CD4-positive, alpha-beta T cell (primary cell): ENCODE data around the gene CPNE7. TPM values are rescaled to one million over a fixed set of nuclear protein-coding genes. Genes with fewer than 3 reads are reported as not detected.

Source experiments
- ATAC-seq: fragments of 200-7000 bp; cut with Tn5 transposase; one replicate; pipeline ENCODE4 v1.10.0; 2022; ENCODE audit warnings: mild to moderate bottlenecking; ENCODE audit not compliant: poor library complexity
- CTCF ChIA-PET: fragments of 350-600 bp; sonication (Branson Sonifier 250); formaldehyde crosslinking; loops from one replicate; lab custom pipeline; 2021; ENCODE audit warnings: antibody characterized with exemption, inconsistent platforms; lab: Charles Lee
- POLR2A ChIA-PET: fragments of 350-600 bp; sonication (Branson Sonifier 250); formaldehyde crosslinking; loops from one replicate; lab custom pipeline; 2021; ENCODE audit warnings: antibody characterized with exemption, inconsistent platforms; lab: Charles Lee
- DNase-seq, 14 experiments: peaks; one replicate each; pipeline ENCODE4 v3.0.0-alpha.2; 2013 to 2020; ENCODE audit warnings: mixed read lengths in 2 of 14
- H3K27ac ChIP-seq, 2 donors: one replicate each; pipeline versions ENCODE4 v1.5.1 to v1.7.0; 2013; ENCODE audit warnings: low read length in 2 of 2, low read depth in 1 of 2, mild to moderate bottlenecking in 1 of 2
- H3K27me3 ChIP-seq, 2 experiments: 1 replicate in 1 of 2; 2 replicates in 1 of 2; pipeline versions ENCODE4 v1.6.1 to v1.7.0; 2013; ENCODE audit warnings: low read length in 2 of 2, control low read depth in 1 of 2, mild to moderate bottlenecking in 1 of 2, moderate library complexity in 1 of 2; ENCODE audit not compliant: insufficient read depth in 2 of 2, control insufficient read depth in 1 of 2
- H3K36me3 ChIP-seq: one replicate; pipeline ENCODE4 v1.6.1; 2013; ENCODE audit warnings: low read length, control low read depth; ENCODE audit not compliant: insufficient read depth
- H3K4me1 ChIP-seq: one replicate; pipeline ENCODE4 v1.6.1; 2013; ENCODE audit warnings: low read length, control low read depth; ENCODE audit not compliant: insufficient read depth
- H3K4me3 ChIP-seq: one replicate; pipeline ENCODE4 v1.5.1; 2013; ENCODE audit warnings: mild to moderate bottlenecking, low read length, moderate library complexity
- H3K9me3 ChIP-seq, 2 experiments: 1 replicate in 1 of 2; 2 replicates in 1 of 2; pipeline versions ENCODE4 v1.6.1 to v1.7.0; 2013; ENCODE audit warnings: low read length in 2 of 2, mild to moderate bottlenecking in 2 of 2, control low read depth in 1 of 2, moderate library complexity in 1 of 2; ENCODE audit not compliant: control insufficient read depth in 1 of 2, insufficient read depth in 1 of 2
- H3K27ac Mint-ChIP-seq: one replicate; pipeline ENCODE4 v1.8.0; 2020; ENCODE audit warnings: mixed read lengths
- H3K27me3 Mint-ChIP-seq: one replicate; pipeline ENCODE4 v1.8.0; 2021; ENCODE audit warnings: mixed read lengths
- H3K36me3 Mint-ChIP-seq: one replicate; pipeline ENCODE4 v1.8.0; 2021; ENCODE audit warnings: low read depth, mixed read lengths
- H3K4me1 Mint-ChIP-seq: one replicate; pipeline ENCODE4 v1.8.0; 2021; ENCODE audit warnings: low read depth, mixed read lengths
- H3K4me3 Mint-ChIP-seq: one replicate; pipeline ENCODE4 v1.8.0; 2020; ENCODE audit warnings: mild to moderate bottlenecking, mixed read lengths
- H3K9me3 Mint-ChIP-seq: one replicate; pipeline ENCODE4 v1.8.0; 2020; ENCODE audit warnings: mixed read lengths
- intact Hi-C, 2 experiments: fragments of 100-400 bp; cut with DNase I in 1 of 2; cut with micrococcal nuclease in 1 of 2; formaldehyde crosslinking; loops; one replicate each; pipeline versions ENCODE4 v1.15.1 to v1.9.0; 2023 to 2025; cut with DNase I, micrococcal nuclease
- total RNA-seq, 174 experiments: library from RNA in 2 of 174; stranded (reverse) in 2 of 174; gene quantifications; one replicate each; pipeline ENCODE4 v1.2.3 and lab custom pipeline; 2021 to 2026
- TF ChIP-seq, protein P1 (sequence below): fragments of 200-600 bp; IDR thresholded peaks from one replicate; pipeline ENCODE4 v1.8.0; 2022; ENCODE audit warnings: antibody characterized with exemption, mild to moderate bottlenecking

Gene CPNE7
- total RNA-seq, 2 experiments from 2014 or later, result 1.0 to 1.3 TPM

DNA sequence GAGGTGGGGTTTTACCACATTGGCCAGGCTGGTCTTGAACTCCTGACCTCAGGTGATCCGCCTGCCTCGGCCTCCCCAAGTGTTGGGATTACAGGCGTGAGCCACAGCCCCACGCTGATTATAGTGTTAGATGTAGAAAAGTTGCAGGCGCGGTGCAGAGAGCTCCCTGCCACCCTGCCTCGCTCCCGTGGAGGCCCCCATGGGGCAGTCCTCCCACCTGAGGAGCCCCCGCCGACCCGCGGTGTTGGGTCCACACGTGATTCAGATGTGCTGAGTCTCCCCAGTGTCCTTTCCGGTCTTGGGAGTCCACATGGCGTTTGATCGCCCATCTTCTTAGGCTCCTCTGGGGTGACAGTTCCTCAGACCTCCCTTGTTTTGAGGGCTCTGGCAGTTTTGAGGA is 20.3 kb upstream of the CPNE7 start:
- no peak overlapping the region for H3K4me3 Mint-ChIP-seq
- Histone ChIP-seq H3K27ac (no peak overlapping the region), H3K9me3 (no peaks in the 10 kb centered on the region), H3K4me3 (no peak overlapping the region), H3K36me3 (peaks cover 47% of the 10 kb centered on the region), H3K4me1 (peaks cover 23% of the 10 kb centered on the region), H3K27me3 (no peaks in the 10 kb centered on the region)
- no peak overlapping the region for H3K27ac Mint-ChIP-seq
- POLR2A ChIA-PET, result no interaction called here
- no peaks in the 10 kb centered on the region for H3K27me3 Mint-ChIP-seq
- peaks cover 48% of the 10 kb centered on the region for H3K36me3 Mint-ChIP-seq
- H3K9me3 Mint-ChIP-seq, result no peaks in the 10 kb centered on the region
- DNase-seq, result no peak
- CTCF ChIA-PET, result no interaction called here
- no peak for ATAC-seq
- TF ChIP-seq, protein P1, sequence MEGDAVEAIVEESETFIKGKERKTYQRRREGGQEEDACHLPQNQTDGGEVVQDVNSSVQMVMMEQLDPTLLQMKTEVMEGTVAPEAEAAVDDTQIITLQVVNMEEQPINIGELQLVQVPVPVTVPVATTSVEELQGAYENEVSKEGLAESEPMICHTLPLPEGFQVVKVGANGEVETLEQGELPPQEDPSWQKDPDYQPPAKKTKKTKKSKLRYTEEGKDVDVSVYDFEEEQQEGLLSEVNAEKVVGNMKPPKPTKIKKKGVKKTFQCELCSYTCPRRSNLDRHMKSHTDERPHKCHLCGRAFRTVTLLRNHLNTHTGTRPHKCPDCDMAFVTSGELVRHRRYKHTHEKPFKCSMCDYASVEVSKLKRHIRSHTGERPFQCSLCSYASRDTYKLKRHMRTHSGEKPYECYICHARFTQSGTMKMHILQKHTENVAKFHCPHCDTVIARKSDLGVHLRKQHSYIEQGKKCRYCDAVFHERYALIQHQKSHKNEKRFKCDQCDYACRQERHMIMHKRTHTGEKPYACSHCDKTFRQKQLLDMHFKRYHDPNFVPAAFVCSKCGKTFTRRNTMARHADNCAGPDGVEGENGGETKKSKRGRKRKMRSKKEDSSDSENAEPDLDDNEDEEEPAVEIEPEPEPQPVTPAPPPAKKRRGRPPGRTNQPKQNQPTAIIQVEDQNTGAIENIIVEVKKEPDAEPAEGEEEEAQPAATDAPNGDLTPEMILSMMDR, result no peak
- H3K4me1 Mint-ChIP-seq, result peaks cover 16% of the 10 kb centered on the region
- intact Hi-C loops, result no loop called here

DNA sequence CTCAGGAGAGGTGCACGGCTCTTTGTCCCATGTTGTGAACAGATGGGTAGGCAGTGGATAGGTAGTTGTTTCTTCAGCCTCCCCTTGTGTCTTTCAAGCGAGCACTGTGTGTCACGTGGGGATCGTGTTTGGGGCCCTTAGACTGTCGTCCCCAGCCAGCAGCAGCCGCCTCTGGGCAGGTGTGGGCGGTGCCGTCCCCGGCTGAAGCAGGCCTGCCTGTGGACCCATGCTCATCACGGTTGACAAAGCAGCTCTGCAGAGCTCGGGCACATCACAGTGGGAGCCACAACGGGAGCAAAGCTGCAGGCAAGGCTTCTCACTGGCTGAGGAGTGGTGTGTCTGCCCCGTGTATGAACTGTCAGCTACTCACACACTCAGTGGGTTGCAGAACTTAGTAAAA is 19.8 kb upstream of the CPNE7 start:
- intact Hi-C loops, result loop anchor here in 1 of 2 experiments (2.0 kb wide), 1 partner anchor 221 kb away; no protein-coding TSS in a partner anchor
- ATAC-seq (no peak), DNase-seq (no peak)
- Histone ChIP-seq H3K36me3 (peaks cover 43% of the 10 kb centered on the region), H3K27me3 (no peaks in the 10 kb centered on the region), H3K9me3 (no peaks in the 10 kb centered on the region), H3K4me3 (no peak overlapping the region), H3K27ac (no peak overlapping the region), H3K4me1 (peaks cover 23% of the 10 kb centered on the region)
- TF ChIP-seq, protein P1, result no peak
- POLR2A ChIA-PET, result no interaction called here
- peaks cover 52% of the 10 kb centered on the region for H3K36me3 Mint-ChIP-seq
- H3K27me3 Mint-ChIP-seq, result no peaks in the 10 kb centered on the region
- H3K4me3 Mint-ChIP-seq, result no peak overlapping the region
- CTCF ChIA-PET, result no interaction called here
- peaks cover 19% of the 10 kb centered on the region for H3K4me1 Mint-ChIP-seq
- H3K27ac Mint-ChIP-seq, result no peak overlapping the region
- no peaks in the 10 kb centered on the region for H3K9me3 Mint-ChIP-seq

DNA sequence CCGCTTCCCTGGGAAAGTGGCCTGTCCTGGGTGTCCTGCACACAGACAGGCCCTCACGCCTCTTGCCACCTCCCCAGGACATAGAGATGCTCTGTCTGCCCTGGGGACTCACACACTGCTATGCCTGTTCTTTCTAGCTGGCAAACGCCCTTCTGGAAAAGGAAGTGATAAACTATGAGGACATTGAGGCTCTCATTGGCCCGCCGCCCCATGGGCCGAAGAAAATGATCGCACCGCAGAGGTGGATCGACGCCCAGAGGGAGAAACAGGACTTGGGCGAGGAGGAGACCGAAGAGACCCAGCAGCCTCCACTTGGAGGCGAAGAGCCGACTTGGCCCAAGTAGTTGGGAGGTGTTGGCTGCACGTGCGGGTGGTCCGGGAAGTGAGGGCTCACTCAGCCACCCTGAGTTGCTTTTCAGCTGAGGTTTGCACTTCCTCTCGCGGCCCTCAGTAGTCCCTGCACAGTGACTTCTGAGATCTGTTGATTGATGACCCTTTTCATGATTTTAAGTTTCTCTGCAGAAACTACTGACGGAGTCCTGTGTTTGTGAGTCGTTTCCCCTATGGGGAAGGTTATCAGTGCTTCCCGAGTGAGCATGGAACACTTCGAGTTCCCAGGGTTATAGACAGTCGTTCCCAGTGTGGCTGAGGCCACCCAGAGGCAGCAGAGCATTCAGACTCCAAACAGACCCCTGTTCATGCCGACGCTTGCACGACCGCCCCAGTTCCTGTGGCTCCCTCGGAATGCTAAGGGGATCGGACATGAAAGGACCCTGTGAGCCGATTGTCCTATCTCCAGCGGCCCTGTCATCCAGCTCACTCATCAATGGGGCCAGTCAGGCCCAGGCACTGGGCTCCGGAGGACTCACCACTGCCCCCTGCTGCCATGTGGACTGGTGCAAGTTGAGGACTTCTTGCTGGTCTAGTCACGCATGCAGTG is 18.5 kb upstream of the CPNE7 start:
- peaks cover 32% of the 10 kb centered on the region for H3K4me1 ChIP-seq
- no peaks in the 10 kb centered on the region for H3K9me3 ChIP-seq
- TF ChIP-seq, protein P1, result peak; percentile 70
- H3K27me3 ChIP-seq, result no peaks in the 10 kb centered on the region
- H3K4me3 ChIP-seq, result no peak overlapping the region
- Mint-ChIP-seq H3K4me1 (peaks cover 25% of the 10 kb centered on the region), H3K4me3 (peak overlapping the region; percentile 75), H3K9me3 (no peaks in the 10 kb centered on the region), H3K27me3 (no peaks in the 10 kb centered on the region), H3K36me3 (peaks cover 54% of the 10 kb centered on the region), H3K27ac (peak overlapping the region; percentile 86)
- DNase-seq (peak; percentile 72 to 87 (median 80)), ATAC-seq (peak; percentile 35)
- ChIA-PET POLR2A (interaction anchor here (0.9 to 1.2 kb wide), 3 partner anchors 8 to 68 kb away, joined by 3 to 6 read pairs (median 3); no protein-coding TSS in a partner anchor), CTCF (interaction anchor here (0.6 to 2.2 kb wide), 9 partner anchors 8 to 231 kb away, joined by 3 to 8 read pairs (median 4); partner anchors contain the start of gene SPG7)
- H3K36me3 ChIP-seq, result peaks cover 47% of the 10 kb centered on the region
- no peak overlapping the region for H3K27ac ChIP-seq
- intact Hi-C loops, result loop anchor here (1.0 to 2.0 kb wide), 2 partner anchors 222 to 224 kb away; no protein-coding TSS in a partner anchor
